ENCODE data around the gene OST4.

Gene OST4

GRCh38 chr2:27060323-27060722 is 11.1 kb downstream of the OST4 start:
- TF ChIP-seq, protein P1, sequence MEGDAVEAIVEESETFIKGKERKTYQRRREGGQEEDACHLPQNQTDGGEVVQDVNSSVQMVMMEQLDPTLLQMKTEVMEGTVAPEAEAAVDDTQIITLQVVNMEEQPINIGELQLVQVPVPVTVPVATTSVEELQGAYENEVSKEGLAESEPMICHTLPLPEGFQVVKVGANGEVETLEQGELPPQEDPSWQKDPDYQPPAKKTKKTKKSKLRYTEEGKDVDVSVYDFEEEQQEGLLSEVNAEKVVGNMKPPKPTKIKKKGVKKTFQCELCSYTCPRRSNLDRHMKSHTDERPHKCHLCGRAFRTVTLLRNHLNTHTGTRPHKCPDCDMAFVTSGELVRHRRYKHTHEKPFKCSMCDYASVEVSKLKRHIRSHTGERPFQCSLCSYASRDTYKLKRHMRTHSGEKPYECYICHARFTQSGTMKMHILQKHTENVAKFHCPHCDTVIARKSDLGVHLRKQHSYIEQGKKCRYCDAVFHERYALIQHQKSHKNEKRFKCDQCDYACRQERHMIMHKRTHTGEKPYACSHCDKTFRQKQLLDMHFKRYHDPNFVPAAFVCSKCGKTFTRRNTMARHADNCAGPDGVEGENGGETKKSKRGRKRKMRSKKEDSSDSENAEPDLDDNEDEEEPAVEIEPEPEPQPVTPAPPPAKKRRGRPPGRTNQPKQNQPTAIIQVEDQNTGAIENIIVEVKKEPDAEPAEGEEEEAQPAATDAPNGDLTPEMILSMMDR (IDR thresholded peaks at IDR 0.05; ENCODE audit: control insufficient read depth, insufficient read depth, low read depth, low read length, missing control alignments), result no peak
- DNase-seq (ENCODE audit: low read depth), result no peak
- H3K4me3 ChIP-seq (ENCODE audit: control insufficient read depth, low read depth, low read length), result no peak overlapping the region

DNA sequence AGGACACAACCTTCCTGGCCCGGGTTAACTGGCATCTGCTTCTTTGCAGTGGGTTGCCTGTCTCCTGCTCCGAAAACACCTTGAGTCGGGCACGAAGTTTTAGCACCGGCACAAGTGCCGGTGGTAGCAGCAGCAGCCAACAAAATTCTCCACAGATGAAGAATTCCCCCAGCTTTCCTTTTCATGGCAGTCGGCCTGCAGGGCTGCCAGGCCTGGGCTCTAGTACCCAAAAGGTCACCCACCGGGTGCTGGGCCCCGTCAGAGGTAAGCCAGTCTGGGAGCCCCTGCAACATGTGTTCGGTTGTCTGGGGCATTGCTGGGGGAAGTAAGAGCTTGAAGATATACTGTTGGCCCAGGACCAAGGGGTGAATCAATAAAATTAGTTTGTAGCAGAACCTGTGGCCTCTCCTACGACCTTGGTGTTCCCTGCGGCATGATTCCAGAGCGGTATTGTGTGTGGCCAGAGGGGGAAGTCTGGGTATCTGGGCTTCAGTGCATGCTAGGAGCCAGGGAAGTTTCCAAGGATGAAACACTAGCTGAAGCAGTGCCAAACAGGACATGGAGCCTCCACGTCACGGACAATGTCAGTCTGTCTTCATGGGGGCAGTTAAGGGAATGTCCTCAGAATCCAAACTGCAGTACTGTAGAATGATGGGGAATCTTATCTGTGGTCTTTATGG is 12.2 kb downstream of the OST4 start:
- no peak for DNase-seq (ENCODE audit: low read depth)
- TF ChIP-seq, protein P1 (IDR thresholded peaks at IDR 0.05; ENCODE audit: control insufficient read depth, insufficient read depth, low read depth, low read length, missing control alignments), result no peak
- no peak overlapping the region for H3K4me3 ChIP-seq (ENCODE audit: control insufficient read depth, low read depth, low read length)

GRCh38 chr2:27058210-27058609 is 13.2 kb downstream of the OST4 start:
- H3K4me3 ChIP-seq (ENCODE audit: control insufficient read depth, low read depth, low read length), result no peak overlapping the region
- TF ChIP-seq, protein P1 (IDR thresholded peaks at IDR 0.05; ENCODE audit: control insufficient read depth, insufficient read depth, low read depth, low read length, missing control alignments), result no peak
- DNase-seq (ENCODE audit: low read depth), result no peak

GRCh38 chr2:27057184-27057583 is 14.3 kb downstream of the OST4 start:
- no peak overlapping the region for H3K4me3 ChIP-seq (ENCODE audit: control insufficient read depth, low read depth, low read length)
- TF ChIP-seq, protein P1 (IDR thresholded peaks at IDR 0.05; ENCODE audit: control insufficient read depth, insufficient read depth, low read depth, low read length, missing control alignments), result no peak
- no peak for DNase-seq (ENCODE audit: low read depth)

DNA sequence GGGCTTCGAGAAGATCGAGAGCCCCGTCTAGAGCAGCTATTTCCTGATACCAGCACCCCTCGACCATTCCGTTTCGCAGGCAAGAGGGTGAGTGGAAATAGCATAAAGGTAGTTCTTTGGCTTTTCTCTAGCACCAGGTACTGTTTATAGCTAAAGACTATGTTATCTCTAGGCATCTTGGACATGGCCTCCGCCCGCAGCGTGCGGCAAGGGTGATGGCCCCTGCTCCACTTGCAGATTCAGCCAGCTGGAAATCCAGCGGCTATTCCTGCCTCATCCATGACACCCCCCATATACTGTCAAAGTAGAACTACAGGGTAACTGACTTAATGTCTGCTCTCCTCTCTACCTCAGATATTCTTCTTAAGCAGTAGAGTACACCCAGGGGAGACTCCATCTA is 16.7 kb downstream of the OST4 start:
- DNase-seq (ENCODE audit: low read depth), result no peak
- H3K4me3 ChIP-seq (ENCODE audit: control insufficient read depth, low read depth, low read length), result no peak overlapping the region
- TF ChIP-seq, protein P1 (IDR thresholded peaks at IDR 0.05; ENCODE audit: control insufficient read depth, insufficient read depth, low read depth, low read length, missing control alignments), result no peak

GRCh38 chr2:27053776-27054175 is 17.7 kb downstream of the OST4 start:
- no peak for DNase-seq (ENCODE audit: low read depth)

More at GRCh38 chr2:27053776-27054175, 17.7 kb downstream of the OST4 start:
- TF ChIP-seq, protein P1 (IDR thresholded peaks at IDR 0.05; ENCODE audit: control insufficient read depth, insufficient read depth, low read depth, low read length, missing control alignments), result no peak
- no peak overlapping the region for H3K4me3 ChIP-seq (ENCODE audit: control insufficient read depth, low read depth, low read length)
